Activated naive CD4-positive, alpha-beta T cell treated with Interleukin-2 at 50 U/mL for 16 hours (primary cell): Measurements from ENCODE around the gene ZNF205.

ENCODE experiments used
- DNase-seq: peaks from one replicate; pipeline ENCODE4 v3.0.0-alpha.2; 2020

Gene ZNF205

GRCh38 chr16:3106205-3106928 is 6.0 kb upstream of the ZNF205 start:
- peak; percentile 91 for DNase-seq

DNA sequence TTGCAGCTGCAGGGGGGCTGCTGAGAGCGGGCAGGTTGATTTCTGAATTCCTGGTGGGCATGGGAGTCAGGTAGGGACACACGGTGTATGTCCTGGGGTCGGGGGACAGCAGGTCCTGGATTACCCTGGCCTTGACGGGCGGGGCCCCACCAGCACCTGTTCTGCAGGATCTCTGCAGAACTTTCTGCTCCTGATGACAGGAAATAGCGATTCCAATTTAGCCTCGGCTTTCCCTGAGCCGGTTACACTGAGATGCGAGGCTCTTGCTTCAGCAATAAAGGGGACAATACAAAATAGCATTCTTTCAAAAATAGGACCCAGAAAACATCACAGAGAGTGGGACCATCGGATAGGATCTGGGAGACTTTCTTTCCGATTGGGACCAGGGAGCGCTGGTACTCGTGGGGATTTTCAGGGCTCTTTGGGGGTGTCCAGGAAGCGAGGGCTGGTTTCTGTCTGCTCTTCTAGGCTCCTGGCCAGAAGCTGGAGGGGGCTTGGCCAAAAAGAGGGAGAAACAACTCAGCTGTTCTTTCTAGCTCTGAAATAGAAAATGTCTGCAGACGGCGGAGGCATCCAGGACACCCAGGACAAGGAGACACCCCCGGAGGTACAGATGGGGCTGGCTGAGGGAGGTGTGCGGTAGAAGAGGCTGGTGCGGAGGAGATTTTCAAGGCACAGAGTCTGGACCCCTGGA is 642 bp downstream of the ZNF205 start:
- DNase-seq, result no peak

DNA sequence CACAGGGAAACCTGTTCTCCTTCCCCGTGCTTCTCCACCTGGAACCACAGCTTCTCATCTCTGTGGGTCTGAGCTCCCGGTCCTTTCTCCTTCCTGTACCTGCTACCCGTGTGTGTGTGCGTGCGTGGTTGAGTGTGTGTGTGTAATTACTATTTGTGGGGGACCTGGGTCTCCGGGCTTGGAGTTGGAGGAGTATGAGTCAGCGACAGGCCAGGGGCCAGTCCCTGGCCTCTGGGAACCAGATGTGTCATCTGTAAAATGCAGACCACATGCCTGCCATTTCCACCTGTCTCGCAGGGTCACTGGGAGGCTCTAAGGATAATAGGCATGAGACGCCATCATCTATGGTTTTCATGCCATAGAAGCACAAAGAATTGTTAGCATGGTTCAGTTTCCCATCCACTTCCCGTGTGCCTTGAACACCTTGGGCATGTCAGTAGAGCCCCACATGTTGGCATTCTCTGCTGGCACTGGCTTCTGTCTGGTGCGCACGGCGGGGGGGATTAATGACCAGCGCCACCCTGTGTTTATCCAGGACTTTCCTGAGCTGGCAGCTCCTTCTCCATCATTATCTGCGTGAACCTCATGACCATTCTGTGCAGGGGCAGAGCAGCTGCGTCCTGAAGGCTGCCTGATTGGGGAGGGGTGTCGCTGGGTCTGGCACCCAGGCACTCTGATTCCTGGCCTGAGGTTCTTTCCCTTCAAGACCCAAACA is 1.5 kb downstream of the ZNF205 start:
- no peak for DNase-seq

- no peak for DNase-seq
Observed at GRCh38 chr16:3115003-3115402, 2.6 kb downstream of the ZNF205 start.

DNA sequence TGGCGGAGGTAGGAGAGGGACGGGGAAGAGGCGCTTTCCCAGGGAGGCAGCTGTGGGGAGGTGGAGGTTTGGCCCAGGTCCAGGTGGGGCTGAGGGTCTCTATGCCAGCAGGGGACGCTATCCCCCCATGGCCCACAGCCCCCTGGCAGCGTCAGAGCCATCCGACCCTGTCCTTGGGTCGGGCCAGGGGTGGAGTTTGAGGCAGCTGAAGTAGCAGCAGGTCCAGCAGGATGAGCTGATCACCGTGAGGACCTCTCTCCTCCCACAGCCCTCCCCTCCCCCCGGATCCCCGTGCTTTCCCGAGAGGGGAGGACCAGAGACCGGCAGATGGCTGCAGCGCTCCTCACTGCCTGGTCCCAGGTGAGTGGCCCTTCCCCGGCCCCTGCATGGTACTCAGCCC is 3.2 kb downstream of the ZNF205 start:
- DNase-seq, result no peak

GRCh38 chr16:3118204-3118790 is 5.9 kb downstream of the ZNF205 start:
- DNase-seq, result no peak

- DNase-seq, result no peak
Observed at GRCh38 chr16:3118846-3119245, 6.5 kb downstream of the ZNF205 start.

DNA sequence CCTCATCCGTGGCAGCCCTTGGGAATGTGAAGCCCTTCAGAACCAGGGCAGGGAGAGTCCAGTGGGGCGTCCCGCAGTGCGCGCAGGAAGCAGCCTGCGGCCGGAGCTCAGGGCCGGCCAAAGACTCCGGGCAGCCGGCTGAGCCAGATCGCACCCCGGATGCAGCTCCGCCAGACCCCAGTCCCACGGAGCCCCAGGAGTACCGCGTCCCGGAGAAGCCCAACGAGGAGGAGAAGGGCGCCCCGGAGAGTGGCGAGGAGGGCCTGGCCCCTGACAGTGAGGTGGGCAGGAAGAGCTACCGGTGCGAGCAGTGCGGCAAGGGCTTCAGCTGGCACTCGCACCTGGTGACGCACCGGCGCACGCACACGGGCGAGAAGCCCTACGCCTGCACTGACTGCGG is 6.9 kb downstream of the ZNF205 start:
- no peak for DNase-seq

DNA sequence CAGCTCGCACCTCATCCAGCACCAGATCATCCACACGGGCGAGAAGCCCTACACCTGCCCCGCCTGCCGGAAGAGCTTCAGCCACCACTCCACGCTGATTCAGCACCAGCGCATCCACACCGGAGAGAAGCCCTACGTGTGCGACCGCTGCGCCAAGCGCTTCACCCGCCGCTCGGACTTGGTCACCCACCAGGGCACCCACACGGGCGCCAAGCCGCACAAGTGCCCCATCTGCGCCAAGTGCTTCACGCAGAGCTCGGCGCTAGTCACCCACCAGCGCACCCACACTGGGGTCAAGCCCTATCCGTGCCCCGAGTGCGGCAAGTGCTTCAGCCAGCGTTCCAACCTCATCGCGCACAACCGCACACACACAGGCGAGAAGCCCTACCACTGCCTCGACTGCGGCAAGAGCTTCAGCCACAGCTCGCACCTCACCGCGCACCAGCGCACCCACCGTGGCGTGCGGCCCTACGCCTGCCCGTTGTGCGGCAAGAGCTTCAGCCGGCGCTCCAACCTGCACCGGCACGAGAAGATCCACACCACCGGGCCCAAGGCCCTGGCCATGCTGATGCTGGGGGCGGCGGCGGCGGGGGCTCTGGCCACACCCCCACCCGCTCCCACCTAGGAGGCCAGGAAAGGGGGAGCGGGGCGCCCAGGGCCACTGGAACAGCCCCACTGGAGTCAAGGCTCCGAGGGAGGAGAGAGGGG is 7.5 kb downstream of the ZNF205 start:
- no peak for DNase-seq

- DNase-seq, result no peak
Observed at GRCh38 chr16:3120435-3120834, 8.0 kb downstream of the ZNF205 start.

- no peak for DNase-seq
Observed at GRCh38 chr16:3121851-3122467, 9.6 kb downstream of the ZNF205 start.

DNA sequence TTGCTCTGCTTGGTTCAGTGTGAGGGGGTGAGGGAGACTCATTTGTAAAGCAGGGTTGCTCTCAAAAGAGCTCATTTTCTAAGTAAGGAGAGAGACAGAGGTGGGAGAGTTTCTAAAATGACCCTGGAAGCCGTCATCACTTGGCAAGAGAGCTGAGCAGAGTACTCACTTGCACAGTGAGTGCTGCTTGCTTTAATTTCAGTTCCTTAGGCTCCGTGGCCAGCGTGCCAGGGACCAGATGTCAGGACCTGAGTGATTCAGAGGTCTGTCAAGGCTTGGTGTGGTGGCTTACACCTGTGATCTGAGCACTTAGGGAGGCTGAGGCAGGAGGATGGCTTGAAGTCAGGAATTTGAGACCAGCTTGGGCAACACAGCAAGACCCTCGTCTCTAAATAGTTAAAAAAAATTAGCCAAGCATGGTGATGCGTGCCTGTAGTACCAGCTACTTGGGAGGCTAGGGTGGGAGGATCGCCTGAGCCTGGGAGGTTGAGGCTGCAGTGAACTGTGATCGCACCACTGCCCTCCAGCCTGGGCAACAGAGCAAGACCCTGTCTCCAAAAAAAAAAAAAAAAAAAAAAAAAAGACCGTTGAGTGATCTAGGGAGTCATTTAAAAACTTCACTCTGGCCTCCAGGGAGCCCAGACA is 10.7 kb downstream of the ZNF205 start:
- no peak for DNase-seq

GRCh38 chr16:3123986-3124886 is 11.8 kb downstream of the ZNF205 start:
- peak; percentile 97 for DNase-seq

- no peak for DNase-seq
Observed at GRCh38 chr16:3127745-3128144, 15.4 kb downstream of the ZNF205 start.

DNA sequence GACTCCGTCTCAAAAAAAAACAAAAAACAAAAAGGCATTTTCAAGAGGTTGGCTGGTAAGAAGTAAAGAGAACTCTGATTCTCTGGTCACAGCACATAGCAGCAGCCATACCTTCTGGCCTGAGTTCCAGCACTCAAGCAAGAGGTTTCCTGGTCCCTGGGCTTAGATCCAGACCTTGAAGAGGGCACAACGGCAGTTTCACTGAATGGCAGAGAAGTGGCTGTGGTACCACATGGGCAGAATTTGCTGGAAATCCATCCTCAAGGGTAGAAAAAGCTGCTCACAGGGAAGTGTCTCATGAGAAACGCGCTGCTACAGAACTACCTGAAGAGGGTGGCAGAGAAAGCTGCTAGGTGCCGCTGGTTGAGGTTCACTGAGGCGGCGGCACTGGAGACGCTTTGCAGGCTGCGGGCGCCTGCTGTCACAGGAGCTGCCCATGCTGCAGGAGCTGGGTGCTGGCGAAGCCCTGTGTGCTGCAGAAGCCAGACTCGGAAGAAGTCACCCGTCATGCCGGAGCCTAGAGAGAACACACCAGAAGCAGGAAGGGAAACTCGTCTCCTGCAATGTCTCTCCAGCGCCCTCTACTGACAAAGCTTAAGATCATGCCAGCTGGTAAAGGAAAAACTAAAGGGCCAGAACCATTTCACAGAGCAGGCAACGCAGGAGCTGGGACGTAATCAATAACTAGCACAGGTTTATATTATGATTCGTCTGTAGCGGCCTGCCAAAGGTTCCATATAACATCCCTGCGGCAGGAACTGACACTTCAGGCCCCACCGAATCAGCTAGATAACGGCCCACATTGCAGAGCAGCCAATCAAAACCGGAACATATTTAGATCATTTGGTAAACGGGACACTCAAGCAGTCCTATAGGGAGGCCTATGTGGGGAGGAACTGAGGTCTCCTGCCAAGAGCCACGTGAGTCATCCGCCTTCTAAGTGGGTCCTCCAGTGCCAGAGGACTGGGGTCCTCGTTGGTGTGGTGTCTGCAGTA is 17.0 kb downstream of the ZNF205 start:
- DNase-seq, result peak; percentile 74

GRCh38 chr16:3131755-3132377 is 19.5 kb downstream of the ZNF205 start:
- DNase-seq, result peak; percentile 46

DNA sequence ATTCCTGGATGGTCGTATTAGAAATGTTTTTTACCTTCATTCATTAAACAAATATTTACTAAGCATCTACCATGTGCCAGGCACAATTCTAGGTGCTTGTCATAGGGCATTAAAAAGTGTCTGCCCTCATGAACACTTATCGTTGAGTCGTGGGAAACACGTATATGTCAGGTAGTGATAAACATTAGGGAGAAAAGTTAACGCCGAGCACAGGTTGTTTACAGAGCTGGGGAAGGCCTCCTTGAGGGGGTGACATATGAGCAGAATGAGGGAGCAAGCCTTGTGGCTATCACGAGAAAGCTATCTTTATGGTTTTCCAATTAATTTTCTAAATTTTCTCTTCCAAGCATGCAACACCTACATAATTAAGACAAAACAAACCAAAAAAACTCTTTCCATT is 21.5 kb downstream of the ZNF205 start:
- no peak for DNase-seq

GRCh38 chr16:3134338-3135125 is 22.1 kb downstream of the ZNF205 start, which contains the start of gene ZNF213:
ZNF213 (plus strand) TSS chr16:3135029; CDS start chr16:3137281, 2,252 bp downstream.
- DNase-seq, result peak; percentile 92
